D721Med (cell line): Measurements from ENCODE around the gene MRPL14.

Experiments used
- DNase-seq: peaks from one replicate; pipeline ENCODE4 v3.0.0; 2011; ENCODE audit warnings: low spot score; ENCODE audit not compliant: insufficient read length
- FAIRE-seq: peaks from 2 replicates; lab custom pipeline; 2011; peaks lifted over from hg19 to GRCh38; lab: Jason Lieb, UNC
- TF ChIP-seq, protein P1 (sequence below): IDR thresholded peaks from 2 replicates; pipeline ENCODE4 v1.5.1; 2012; ENCODE audit warnings: mild to moderate bottlenecking, control low read depth; ENCODE audit not compliant: insufficient read depth; ENCODE audit errors: missing control alignments

Gene MRPL14

DNA sequence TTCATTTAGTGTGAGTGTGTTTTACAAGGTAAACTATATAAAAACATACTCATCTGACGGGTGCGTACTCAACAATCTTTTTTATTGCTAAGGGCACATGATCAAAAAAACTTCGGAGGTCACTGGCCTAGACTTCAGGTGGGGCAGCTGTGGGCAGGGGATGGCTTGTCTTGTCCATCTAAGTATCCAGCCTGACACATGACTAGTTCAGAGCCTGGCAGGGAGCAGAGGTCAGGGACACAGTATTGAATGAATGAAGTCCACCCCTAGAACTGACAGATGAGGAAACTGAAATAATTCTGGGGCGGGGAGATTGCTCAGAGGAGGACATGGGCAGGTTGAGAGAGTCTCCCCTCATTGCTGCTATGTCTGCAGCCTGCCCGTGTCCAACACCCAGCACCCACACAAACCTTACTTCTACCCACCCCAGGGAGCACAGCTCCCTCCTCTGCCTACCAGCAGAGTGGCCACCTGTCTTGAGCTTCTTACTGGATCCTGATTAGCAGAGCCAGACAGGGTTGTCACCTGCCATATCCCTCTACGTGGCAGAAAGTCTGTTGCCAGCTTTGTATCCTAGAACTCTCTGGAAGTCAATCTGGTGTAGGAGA, 48.9 kb downstream of the MRPL14 start:
- DNase-seq (no peak), FAIRE-seq (no peak)
- TF ChIP-seq, protein P1, sequence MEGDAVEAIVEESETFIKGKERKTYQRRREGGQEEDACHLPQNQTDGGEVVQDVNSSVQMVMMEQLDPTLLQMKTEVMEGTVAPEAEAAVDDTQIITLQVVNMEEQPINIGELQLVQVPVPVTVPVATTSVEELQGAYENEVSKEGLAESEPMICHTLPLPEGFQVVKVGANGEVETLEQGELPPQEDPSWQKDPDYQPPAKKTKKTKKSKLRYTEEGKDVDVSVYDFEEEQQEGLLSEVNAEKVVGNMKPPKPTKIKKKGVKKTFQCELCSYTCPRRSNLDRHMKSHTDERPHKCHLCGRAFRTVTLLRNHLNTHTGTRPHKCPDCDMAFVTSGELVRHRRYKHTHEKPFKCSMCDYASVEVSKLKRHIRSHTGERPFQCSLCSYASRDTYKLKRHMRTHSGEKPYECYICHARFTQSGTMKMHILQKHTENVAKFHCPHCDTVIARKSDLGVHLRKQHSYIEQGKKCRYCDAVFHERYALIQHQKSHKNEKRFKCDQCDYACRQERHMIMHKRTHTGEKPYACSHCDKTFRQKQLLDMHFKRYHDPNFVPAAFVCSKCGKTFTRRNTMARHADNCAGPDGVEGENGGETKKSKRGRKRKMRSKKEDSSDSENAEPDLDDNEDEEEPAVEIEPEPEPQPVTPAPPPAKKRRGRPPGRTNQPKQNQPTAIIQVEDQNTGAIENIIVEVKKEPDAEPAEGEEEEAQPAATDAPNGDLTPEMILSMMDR: no peak

DNA sequence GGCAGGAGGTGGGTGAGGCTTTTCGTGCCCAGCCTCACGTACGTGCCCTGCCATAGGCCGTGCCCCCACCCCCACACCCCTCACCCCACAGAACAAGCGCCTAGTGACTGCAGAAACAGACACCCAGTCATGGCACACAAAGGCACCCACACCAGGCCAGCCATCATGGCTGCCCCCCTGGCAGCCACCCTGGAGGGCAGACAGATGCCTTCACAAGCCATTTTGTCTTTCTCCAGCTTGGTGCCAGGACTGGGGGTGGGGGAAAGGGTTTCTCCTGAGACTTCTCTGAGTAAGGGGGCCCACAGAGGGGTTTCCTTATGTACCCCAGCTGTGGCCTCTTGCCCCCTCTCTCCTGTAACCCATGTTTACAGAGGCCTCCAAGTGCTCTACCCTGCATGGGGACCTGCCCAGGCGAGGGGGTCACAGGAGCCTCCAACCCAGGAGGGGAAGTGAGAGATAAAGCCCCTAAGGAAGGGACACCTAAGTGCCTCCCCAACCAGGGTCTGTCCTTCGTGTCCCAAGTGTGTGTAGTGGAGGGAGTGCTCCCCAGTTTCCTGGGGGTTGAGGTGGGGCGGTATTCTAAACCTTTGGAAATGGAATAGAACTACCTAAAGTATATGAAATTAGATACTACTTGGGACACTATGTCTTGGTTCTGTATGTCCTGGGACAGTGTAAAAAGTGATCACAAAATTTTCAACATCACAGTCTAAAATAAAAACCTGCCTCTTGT, 49.9 kb downstream of the MRPL14 start:
- TF ChIP-seq, protein P1: no peak
- DNase-seq (no peak), FAIRE-seq (no peak)

DNA sequence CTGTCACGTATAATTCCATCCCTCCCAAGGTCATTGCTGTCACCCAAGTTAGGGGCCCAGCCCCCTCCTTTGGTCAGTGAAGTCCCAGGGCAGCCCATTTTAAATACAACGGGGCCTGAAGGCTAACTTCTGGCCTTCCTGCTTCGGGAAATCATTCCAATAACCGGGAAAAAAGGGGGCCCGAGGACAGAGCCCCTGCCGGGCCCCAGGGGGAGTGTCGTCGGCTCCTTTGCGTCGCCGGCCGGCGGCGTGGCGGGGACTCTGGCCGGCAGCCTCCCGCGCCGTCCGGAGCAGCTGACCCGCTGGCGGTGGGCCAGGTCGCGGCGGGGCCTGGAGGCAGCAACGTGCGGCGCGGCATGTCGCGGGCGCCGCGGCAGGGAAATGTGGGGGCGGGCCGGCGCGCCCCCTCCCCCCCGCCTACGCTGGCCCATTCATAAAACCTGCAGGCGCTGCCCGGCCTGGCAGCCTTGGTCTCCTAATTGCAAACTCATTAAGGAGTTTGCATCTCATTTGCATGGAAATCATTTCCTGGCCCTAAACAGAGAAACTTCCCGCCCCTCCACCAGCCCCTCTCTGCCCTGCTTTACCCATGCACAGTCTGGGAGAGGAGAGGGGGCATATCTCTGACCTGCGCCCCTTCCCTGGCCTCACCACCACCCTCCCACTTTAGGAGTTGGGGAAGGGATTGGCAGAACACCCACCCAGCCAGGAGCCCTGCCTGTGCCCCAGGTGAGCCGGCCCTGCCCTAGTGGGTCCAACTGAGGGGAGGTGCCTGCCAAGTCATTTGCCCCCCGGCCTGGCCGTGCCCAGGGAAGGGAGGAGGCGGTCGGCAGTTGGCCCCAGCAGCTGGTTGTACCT, 50.7 kb downstream of the MRPL14 start:
- TF ChIP-seq, protein P1: no peak
- FAIRE-seq (no peak), DNase-seq (no peak)

DNA sequence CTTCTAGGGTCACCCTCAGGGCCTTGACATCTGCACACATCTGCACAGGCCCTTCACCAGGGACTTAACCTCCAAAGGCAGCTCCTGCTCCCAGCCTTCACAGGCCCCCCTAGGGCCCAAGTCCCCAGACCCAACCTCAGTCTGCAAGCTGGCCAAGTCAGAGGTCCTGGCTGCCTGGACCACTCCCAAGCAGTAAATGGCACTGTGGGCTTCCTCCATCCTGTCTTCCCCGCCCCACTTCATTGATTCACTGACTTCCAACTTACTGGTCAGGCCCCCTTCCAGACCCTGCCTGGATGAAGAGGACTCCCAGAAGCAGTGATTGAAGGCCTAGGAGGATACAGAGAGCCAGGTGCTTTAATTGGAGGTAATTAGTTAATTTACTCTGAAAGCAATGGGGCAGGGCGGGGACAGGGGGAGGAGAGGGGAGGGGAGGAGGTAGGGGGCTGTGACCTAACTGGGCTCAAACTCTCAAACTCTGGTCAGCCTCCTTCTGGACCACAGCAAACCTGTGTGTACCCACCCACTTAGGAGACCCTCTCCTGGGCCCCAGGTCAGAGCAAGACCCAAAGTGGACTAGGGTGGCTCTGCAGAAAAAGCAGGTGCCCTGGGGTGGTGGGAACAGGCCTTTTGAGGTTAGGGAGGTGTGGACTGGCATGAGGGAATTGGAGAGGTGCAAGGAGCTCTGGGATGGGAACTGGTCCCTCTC, 51.5 kb downstream of the MRPL14 start:
- no peak for FAIRE-seq
- DNase-seq: no peak
- TF ChIP-seq, protein P1: no peak

DNA sequence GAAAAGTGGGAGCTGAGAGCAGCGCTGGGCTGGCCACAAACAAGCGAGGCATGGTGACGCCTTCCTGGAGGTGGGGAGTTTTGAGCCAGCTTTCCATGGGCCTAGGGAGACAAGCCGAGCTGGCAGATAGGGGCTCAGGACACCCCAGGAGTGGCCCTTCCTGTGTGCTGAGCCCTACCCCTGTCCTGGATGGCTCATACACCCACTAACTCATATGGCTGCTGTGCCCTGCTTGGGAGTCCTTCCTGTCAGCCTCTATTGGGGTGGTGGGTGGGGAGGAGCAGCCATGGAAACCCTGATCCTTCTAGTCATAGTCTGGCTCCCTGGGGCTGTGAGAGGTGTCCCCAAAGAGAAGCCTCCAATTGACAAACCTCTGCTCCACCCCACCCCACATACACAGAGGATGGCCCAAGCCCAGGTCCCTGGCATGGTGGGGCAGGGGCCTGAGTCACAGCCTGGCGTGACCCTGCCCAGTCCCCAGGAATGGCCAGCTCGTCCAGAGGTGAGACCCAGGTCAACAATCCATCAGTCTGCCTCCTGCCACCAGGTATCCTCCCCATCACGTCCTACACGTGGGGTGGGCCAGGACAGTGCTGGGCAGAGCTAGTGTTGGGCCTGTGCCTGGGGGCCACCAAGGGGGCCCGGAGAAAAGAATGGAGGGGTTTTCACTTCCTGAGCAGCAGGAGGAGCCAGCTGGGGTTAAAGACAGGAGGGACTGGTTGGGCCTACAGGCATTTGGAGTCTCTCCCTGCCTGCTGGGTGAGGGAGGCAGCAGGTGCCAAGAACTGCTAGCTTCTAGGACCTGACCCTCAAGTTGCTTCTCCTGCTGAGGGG, 52.2 kb downstream of the MRPL14 start:
- no peak for DNase-seq
- FAIRE-seq: no peak

More for the DNA sequence above, 52.2 kb downstream of the MRPL14 start:
- TF ChIP-seq, protein P1: no peak
